Measurements from ENCODE around the gene RFX2. TPM values are rescaled to one million over a fixed set of nuclear protein-coding genes. Genes with fewer than 3 reads are reported as not detected.
A peak's percentile ranks its signal among the peaks of the same experiment; 100 is the strongest.

Gene RFX2
- total RNA-seq, 1 donor from 2014 or later: 20.9 TPM

GRCh38 chr19:6034512-6034911, 75.8 kb downstream of the RFX2 start:
- no peak overlapping the region for H3K4me3 ChIP-seq
- ATAC-seq (no peak), DNase-seq (no peak)
- no peak overlapping the region for H3K27ac ChIP-seq
- no peaks in the 10 kb centered on the region for H3K9me3 ChIP-seq
- no peaks in the 10 kb centered on the region for H3K4me1 ChIP-seq
- H3K27me3 ChIP-seq (ENCODE audit: low read depth): no peaks in the 10 kb centered on the region
- no peak for TF ChIP-seq CTCF (IDR thresholded peaks at IDR 0.05)
- peaks cover 25% of the 10 kb centered on the region for H3K36me3 ChIP-seq
- intact Hi-C loops (cut with DNase I): no loop called here

GRCh38 chr19:6033744-6034264, 76.5 kb downstream of the RFX2 start:
- ATAC-seq (no peak), DNase-seq (peak; percentile 6)
- intact Hi-C loops (cut with DNase I): no loop called here
- no peak overlapping the region for H3K4me3 ChIP-seq
- H3K36me3 ChIP-seq: peaks cover 18% of the 10 kb centered on the region
- H3K4me1 ChIP-seq: no peaks in the 10 kb centered on the region
- TF ChIP-seq CTCF (IDR thresholded peaks at IDR 0.05): no peak
- H3K9me3 ChIP-seq: no peaks in the 10 kb centered on the region
- H3K27ac ChIP-seq: no peak overlapping the region
- H3K27me3 ChIP-seq (ENCODE audit: low read depth): no peaks in the 10 kb centered on the region

GRCh38 chr19:6032827-6033226, 77.5 kb downstream of the RFX2 start:
- TF ChIP-seq CTCF (IDR thresholded peaks at IDR 0.05): no peak
- DNase-seq (peak; percentile 20), ATAC-seq (no peak)

GRCh38 chr19:6032381-6032780, 77.9 kb downstream of the RFX2 start:
- no peak for DNase-seq
- intact Hi-C loops (cut with DNase I): no loop called here

More at GRCh38 chr19:6032827-6033226, 77.5 kb downstream of the RFX2 start:
- H3K9me3 ChIP-seq: no peaks in the 10 kb centered on the region
- intact Hi-C loops (cut with DNase I): no loop called here
- no peaks in the 10 kb centered on the region for H3K4me1 ChIP-seq
- peaks cover 25% of the 10 kb centered on the region for H3K36me3 ChIP-seq
- H3K27me3 ChIP-seq (ENCODE audit: low read depth): no peaks in the 10 kb centered on the region
- H3K4me3 ChIP-seq: no peak overlapping the region
- H3K27ac ChIP-seq: no peak overlapping the region

GRCh38 chr19:6030214-6030507, 80.1 kb downstream of the RFX2 start:
- intact Hi-C loops (cut with DNase I): no loop called here
- no peak for TF ChIP-seq CTCF (IDR thresholded peaks at IDR 0.05)
- ATAC-seq: peak in 1 of 2 donors; percentile 57
- H3K4me3 ChIP-seq: no peak overlapping the region
- peaks cover 38% of the 10 kb centered on the region for H3K36me3 ChIP-seq
- no peak for DNase-seq
- H3K9me3 ChIP-seq: no peaks in the 10 kb centered on the region
- no peaks in the 10 kb centered on the region for H3K27me3 ChIP-seq (ENCODE audit: low read depth)
- H3K27ac ChIP-seq: no peak overlapping the region
- no peaks in the 10 kb centered on the region for H3K4me1 ChIP-seq

More at GRCh38 chr19:6032381-6032780, 77.9 kb downstream of the RFX2 start:
- Histone ChIP-seq H3K36me3 (peaks cover 28% of the 10 kb centered on the region), H3K27me3 (ENCODE audit: low read depth) (no peaks in the 10 kb centered on the region), H3K4me3 (no peak overlapping the region), H3K9me3 (no peaks in the 10 kb centered on the region), H3K27ac (no peak overlapping the region), H3K4me1 (no peaks in the 10 kb centered on the region)
- no peak for TF ChIP-seq CTCF (IDR thresholded peaks at IDR 0.05)
- ATAC-seq: no peak

All from lower lobe of right lung (tissue), 2 donors.